ENCODE results near the gene LEAP2.

Gene LEAP2, protein sequence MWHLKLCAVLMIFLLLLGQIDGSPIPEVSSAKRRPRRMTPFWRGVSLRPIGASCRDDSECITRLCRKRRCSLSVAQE

DNA sequence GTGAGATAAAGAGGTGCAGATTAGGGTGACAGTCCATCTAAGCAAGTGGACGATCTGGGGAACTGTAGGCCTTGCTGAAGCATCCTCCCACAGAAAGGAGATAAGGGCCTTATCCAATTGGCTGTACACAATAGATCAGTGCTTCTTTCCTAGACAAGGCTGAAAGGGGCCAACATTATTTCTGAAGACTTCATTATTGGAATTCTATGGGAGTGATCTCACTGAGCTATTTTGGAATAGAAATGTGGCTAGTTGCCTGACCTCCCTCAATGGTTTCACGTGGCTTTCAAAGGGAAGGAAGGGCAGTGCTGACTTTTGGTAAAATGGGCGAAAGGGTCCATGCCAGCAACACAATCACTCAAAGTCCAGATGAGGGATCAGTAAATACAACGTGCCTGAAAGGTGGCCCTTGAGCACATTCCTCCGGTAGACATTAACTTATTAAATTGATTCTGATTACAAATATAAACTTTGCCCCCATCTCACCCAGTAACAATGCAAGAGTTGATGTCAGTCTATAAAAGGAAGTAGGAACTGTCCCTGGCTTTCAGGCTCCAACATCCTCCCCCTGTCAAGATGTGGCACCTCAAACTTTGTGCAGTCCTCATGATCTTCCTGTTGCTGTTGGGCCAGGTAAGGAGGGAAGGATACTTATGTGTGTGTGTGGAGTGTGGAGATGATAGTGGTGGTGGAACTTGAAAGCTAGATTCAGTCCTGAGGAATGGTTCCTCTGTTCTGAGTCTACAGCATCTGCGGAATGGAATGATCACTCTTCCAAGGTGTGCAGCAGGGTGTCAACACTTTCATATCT lies at the start of gene LEAP2:
LEAP2 (plus strand) TSS at position 550 of the 811 bp plus-strand sequence; CDS start at position 577, 27 bp downstream.
- FAIRE-seq: no peak

DNA sequence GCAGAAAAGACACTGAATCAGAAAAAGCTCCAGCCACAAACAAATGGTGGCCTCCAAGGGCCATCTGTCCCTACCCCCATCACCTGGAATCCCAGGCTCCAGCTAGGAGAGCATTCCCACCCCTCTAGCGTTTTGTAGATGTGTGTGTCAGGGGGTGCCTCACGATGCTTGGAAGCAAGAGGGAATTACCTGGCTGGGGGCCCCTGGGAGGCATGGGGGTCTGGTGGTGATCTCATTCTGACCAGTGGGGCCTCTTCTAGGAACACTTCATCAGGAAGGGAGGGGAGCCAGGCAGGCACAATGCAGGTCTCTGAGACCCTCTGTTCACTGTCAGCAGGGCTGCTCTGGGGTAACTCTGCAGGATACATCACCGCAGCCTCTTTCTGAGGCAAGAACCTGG lies 49.0 kb upstream of the LEAP2 start:
- FAIRE-seq: no peak

DNA sequence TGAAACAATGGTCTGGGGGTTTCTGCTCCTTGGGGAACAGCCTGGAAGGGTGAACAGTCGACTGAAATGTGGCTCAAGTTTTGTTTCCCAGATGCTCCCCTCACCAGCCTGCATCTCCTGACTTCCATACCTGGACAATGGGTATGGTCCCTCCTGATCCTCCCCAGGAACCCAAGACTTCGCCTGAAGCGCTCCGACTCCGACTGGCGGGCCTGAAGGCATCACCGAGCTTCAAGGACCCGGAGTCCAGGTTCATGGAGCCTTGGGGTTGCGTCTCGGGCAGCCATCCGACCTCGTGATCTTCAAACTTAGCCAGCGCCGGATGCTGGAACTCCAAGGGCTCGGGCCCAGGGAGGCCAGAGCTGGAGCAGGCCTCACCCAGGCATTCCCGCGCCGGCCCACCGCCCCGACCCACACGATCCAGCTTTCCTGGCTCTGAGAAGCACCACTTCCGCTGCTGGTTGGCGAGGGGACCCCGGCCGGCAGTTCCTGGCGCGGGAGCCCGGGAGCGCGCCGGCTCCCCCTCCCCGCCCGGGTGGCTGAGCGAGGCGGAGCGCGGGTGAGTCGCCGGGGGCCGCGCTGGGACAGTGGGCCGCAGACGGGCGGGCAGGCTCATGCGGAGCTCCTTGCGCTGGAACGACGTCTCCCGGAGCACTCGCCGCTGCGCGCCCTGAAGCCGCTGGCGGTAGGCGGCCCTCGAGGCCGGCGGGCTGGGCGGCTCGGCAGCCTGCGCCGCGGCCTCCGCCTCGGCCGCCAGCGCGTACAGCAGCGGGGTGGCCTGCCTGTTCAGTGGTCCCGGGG lies 48.2 kb upstream of the LEAP2 start:
- FAIRE-seq: no peak

DNA sequence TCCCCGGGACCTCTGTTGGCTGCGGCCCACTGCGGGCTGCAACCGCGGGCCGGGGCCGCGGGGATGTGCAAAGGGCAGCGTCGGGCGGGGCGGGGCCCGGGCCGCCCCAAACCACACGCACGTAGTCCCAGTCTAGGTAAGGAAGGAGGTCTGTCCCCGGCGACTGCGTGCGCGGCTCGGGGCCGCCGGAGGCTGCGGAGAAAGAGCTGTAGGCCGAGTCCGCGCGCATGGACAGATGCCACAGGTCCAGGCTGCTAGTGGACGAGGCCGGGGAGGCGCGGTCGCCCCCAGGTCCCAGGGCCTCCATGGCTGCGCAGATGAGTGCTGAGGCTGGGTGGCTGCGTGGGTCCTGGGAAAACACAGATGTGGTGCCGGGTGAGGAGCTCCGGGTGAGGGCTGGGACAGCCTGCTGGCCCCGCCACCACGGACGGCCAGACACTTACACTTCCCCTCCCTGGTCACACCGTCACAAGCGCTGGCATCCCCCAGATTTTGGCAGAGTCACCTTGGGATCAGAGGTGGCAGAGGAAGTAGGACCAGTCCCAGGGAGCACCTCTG lies 47.6 kb upstream of the LEAP2 start:
- no peak for FAIRE-seq

DNA sequence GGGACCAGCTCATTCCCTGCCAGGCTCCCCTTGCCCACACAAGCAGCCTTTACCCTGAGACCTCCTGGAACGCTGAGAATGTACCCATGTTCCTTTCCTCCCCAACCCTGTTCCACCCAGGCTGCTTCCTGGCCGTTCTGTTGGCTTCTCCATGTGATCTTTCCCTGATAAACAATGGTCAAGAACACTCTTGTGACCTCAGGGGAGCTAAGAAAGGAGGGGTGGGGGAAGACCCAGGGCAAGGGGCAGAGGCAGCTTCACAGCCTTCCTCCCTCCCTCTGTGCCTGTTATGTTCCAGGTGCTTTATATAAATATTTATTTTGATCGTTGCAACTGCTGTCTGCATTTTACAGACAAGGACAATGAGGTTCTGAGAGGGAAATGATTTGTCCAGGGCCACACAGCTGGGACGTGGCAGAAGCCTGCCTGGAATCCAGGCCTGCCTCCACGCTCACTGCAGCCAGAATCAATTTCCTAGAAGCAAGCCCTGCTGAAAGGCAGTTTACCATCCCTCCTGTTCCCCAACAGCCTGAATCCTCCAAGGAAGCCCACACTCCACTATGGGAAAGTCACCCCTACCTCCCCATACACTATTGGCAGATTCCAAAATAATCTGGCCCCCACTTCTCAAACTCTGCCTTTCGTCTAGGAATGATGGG lies 46.9 kb upstream of the LEAP2 start:
- FAIRE-seq: no peak

DNA sequence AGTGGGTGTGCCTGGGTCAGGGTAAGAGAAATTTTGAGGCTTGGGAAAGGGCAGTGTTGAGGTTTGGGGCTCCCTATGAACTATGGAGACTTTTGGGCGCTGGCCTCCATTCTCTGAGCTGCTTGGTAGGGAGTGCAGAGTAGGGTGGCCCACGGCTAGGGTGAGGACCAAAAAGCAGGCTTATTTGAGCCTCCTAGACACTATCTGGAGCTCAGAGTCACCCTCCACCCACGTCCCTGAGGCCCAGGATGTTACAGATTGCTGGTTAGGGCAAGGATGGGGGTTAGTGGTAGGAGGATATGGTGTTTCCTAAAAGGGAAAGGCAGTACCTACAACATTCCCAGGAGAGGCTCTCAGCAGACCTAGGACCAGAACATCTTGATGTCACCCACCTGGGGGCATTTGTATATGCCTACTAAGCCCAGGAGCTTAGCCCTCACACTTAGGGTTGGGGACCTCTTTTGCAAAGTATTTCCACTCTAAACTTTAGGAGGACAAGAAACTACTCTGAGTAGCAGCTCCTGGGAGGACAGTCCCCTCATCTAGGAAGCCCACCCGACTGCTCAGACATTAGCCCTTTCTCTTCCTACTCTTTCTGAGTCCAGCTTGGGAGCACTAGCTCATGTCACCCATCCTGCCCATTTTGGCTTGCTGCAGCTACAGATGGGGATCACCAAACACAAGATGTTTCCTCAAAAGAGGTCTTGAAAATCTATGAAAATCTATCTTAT lies 45.4 kb upstream of the LEAP2 start:
- FAIRE-seq: no peak

DNA sequence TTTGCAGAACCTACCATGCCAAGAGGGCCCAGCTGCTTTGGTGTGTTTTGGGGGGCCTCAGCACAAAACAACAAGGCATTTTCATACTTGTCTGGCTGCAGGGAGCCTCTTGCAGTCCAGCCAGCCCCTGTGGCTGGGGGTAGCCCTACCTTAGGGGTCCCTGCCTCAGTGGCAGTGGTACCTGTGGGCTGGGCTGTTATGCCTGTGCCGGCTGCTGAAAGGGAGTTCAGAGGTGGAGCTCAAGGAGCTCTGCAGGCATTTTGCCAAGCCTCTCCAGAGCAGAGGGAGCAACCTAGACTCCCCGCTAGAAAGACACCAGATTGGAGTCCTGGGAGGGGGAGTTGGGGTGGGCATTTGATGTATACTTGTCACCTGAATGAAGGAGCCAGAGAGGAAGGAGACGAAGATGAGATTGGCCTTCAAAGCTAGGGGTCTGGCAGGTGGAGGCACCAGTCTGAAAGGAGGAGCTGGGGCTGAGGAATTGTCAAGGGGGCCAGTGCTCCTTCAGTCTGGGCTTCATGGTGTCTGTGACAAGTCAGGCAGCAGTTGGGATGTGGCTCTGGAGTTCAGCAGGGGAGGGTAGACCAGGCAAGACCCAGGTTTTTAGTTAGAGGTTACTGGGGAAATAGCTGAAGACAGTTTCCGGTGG lies 44.5 kb upstream of the LEAP2 start:
- FAIRE-seq: no peak

DNA sequence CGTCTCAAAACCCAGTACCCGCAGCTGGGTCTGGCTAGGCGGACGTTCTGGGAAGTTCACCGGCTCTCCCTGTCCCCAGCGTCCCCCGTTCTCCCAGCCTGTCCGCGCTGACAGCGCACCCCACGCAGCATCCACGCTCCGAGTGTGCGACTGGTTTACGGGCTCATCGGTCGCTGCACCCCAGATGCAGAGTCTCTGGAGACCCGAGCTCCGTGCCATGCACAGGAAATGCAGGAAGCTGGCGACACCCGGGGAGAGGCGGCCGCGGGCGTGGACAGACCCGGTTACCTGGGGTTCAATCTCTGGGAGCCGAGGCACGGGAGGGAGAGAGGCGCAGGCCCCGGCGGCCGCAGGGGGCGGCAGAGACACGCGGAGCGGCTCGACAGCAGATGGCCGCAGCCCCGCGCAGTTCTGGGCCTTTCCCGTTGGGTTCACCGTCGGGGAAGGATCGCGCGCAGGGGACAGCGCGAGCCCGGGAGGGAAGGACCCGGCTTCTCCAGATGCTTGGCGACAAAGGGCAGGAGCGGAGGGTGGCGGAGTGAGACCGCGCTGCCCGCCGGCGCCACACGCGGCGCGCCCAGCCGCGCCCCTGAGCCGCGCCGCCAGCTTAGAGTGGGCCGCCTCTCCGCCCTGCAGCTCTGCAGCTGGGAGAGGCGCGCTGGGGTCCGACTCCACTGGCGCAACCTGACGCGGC lies 43.6 kb upstream of the LEAP2 start:
- FAIRE-seq: no peak

DNA sequence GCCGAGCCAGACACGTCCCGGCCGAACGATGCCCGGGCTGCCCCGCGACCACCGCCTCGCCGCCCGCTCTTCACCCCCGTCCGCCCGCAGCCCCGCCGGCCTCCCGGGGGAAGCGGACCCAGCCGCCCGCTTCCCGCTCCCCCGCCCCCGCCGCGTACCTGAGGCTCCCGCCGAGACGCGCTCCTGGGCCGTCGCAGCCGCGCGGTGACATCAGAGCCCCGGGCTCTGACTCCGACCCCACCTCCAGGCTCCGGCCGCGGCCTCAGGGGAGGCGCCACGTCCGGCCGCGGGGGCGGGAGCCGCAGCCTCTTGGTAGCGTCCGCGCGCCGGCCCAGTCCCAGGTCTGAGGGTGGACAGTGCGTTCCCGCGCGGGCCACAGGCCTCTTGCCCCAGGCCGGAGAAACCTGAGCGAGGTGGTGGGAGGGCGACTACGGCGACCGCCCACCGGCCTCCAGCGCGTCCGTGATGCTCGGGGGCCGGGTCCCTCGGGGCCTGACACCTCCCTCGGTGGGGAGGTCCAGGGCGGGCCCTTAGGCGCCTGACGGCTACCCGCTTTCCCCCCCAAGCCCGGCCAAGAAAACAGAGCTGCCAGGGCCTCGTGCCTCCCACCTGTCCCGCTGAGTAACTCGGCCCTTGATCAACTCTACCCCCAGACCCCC lies 42.9 kb upstream of the LEAP2 start, which contains the start of gene SHROOM1:
SHROOM1 (minus strand) TSS at position 212 of the 659 bp plus-strand sequence. CDS start 4,507 bp downstream, outside the sequence.
- no peak for FAIRE-seq

DNA sequence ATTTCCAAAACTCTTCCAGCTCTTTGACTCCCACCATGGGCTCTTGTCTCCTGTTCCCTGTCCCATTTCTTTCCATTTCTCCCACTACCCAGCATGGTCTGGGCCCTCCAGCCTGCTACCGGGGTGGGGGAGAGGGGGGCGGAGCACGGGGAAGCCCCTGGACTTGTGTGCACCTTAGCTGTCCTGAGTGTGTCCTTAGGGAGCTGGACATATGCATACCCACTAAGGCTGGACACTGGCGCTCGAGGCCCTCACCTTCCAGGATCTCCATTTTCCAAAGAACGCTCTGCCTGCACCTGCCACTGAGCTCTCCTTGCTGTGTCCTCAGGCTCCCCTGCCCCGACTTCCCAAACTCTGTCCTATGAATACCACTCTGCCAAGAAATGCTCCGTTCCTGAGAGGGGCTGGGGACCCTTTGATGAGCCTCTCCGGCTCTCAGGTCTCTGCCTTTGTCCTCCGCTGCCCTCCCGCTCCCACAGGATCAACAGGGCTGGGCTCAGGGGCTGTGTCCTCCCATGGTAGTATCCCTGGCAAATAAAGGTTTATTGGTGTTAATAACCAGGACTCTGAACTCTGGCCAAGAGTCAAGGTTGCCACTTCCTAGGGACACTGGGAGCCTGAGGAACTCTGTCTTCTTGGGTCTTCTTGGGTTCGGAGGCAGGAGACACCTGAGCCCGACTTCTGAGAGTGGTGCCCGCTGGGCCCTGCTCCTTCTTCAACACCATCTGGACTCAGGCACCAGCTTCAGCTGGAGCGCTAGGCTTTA lies 42.2 kb upstream of the LEAP2 start:
- no peak for FAIRE-seq

DNA sequence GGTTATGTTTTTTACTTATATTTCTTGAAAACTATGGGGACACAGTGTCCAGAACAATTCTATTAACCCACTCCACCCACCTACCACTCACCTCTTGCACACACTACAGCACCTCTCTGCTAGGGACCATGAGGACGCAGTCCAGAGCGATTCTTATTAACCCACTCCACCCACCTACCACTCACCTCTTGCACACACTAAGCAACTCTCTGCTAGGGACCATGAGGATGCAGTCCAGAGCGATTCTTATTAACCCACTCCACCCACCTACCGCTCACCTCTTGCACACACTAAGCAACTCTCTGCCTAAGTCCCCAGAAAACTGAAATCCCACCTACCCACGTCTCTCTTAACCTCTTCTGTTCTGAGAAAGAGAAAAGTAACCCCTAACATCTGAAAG lies 40.9 kb upstream of the LEAP2 start:
- FAIRE-seq: no peak

DNA sequence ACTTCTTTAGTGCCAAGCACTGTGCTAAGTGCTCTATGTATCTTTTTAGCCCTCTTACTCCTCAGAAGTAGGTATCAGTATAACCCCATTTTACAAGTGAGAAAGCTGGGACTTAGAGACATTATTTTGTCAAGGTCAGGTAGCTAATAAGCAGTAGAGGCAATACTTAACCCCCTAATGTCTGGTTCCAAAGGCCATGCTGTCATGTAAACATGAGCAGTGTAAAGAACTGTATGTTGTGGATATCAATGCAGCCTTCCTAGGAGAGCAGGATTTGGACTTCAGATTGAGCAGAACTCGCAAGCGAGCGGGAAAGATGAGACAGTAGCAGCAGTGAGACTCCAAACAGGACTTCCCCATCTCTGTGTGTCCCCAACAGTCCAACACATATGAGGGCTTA lies 39.4 kb upstream of the LEAP2 start:
- FAIRE-seq: no peak

DNA sequence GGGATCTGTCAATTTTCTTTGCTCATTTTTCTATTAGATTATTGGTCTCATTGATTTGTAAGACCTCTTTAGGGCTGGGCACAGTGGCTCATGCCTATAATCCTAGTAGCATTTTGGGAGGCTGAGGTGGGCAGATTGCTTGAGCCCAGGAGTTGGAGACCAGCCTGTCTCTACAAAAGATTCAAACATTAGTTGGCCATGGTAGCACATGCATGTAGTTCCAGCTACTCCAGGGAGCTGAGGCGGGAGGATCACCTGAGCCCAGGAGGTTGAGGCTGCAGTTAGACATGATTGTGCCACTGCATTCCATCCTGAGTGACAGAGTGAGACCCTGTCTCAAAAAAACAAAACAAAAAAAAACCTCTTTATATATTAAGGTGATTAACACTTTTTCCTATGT lies 36.6 kb upstream of the LEAP2 start:
- no peak for FAIRE-seq

DNA sequence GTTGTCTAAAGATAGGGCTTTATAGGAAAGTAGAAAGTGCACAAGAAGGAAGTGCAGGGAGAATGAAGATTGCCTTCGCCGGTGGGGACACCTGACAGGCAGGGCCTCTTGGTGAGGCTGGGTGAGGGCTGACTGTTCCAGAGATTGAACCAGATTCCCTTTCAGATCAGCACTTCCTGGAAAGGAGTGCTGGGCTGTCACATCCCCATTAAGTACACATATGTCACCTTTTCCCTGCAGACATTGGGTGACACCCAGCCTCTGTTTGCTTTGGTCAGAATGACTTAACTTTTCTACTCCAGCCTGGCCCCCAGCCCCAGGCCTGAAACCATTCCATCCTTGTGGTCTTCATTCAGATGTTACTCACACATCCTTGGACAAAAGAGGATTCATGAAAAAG lies 35.6 kb upstream of the LEAP2 start:
- no peak for FAIRE-seq

DNA sequence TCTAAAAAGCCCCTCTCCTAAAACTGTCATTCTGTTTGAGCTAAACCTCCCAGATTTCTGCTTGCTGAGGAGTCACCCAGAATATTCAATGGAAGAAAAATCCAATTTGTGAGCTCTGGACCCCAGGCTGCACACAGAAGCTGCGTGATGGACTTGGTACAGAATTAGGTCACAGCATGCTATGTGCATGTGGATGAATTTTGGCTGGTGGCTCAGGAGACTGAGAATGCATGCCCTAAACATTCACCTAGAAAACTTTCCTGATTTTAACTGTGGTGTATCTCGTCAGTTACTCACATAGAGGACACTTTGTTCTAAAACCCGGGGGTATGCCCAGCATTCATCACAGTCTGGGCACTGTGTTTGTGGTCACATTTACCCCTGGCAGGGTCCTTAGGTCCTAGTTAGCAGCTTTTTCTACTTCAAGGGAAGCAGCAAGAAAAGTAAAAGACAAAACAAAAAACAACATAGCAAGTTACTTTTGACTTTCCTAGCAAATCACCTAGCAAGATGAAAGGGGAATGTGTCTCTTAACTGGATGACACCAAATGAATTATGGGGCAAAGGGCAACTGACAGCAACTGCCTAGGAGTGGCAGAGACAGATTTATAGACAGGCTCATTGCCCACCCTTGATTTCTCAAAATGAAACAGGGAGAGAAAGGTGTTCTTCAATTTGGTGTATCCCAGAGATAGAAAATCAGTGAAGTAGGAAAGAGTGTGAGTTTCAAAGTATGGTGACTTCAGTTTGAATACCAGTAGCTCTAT lies 34.8 kb upstream of the LEAP2 start:
- FAIRE-seq: no peak

DNA sequence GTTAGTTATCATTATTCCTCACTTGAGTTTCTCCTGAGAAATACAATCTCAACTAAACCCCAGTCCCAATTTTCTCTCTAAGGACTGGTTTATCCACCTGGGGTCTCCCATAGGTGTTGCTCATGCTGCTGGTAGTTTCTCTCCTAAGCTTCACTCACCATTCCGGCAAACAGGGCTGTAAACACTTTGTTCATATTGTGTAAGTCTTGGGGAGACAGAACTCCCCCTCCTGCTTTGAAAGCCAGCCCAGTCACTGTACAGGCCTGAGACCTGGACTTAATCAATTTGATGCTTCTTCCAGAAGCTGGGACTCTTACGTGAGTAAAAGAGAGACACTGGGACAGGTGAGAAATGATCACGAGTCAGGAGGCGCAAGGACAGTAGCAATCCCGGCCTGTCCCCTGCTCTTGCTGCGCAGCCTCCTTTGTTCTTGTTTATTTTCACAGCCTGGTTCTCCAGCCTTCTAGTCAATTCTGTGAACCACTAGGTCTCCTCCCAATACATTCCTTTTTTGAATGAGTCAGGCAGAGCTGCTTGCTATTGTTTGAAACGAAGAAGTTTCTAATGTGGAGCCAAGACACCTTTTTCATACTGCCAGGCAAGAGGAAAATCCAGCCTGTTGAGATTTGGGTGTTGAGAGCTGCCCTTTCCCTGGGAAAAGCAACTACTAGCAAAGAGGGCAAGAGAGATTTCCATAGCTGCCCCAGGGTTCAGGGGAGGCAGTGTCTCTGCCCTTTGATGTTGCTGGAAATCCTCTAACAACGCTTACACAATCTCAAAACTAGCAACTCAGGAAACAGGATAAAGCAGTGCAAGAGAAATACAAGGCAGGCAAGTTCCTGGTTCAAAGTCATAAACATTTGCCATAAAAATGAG lies 33.8 kb upstream of the LEAP2 start:
- no peak for FAIRE-seq

DNA sequence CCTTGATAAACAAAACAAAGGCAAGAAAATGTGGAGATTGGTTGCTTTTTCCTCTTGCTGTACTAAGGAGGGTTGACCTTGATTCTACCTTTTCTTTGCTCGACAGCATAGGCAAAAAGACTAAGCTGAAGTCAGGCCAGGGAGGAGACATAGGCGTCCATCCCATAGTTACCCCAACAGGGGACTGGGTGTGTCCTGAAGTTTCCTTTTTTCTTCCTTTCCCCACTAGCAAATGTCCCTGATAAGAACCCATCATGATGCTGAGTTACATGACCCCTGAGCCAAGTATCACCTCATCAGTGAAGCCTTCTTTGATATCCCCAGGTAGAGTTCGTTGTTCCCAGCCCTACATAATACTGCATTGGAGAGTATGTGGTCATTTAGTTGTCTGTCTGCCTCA lies 33.2 kb upstream of the LEAP2 start:
- FAIRE-seq: no peak

DNA sequence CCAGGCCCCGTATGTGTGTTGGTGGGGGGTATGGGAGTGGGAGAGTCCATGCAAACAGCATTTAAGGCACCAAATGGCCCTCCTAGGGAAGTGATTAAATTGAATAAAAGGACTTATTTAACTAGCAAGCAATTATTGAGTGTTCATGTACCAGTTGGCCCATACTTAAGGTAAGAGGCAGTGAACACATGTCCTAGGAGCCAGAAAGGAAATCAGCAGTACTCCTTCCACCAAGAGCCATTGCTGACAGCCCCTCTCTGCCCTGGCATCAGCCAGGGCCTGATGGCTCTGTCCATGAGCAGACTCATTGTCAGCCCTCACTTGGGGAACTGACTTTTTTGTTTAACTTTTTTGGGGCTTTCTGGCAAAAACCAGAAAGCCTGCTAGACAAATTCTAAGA lies 32.6 kb upstream of the LEAP2 start:
- no peak for FAIRE-seq

Data from islet of Langerhans (tissue), 1 donor.